Colonic mucosa (tissue), 4 donors: ENCODE results near the gene FARS2. TPM values are rescaled to one million over a fixed set of nuclear protein-coding genes. Genes with fewer than 3 reads are reported as not detected.

Experiments
- DNase-seq: peaks from one replicate; pipeline ENCODE4 v3.0.0-alpha.2; 2020
- H3K27ac ChIP-seq: fragments of 200-600 bp; one replicate; pipeline ENCODE4 v1.8.0; 2021
- H3K27me3 ChIP-seq: fragments of 200-600 bp; one replicate; pipeline ENCODE4 v1.8.0; 2021
- H3K36me3 ChIP-seq: fragments of 200-600 bp; one replicate; pipeline ENCODE4 v1.8.0; 2021
- H3K4me1 ChIP-seq: fragments of 200-600 bp; one replicate; pipeline ENCODE4 v1.8.0; 2021; ENCODE audit warnings: mild to moderate bottlenecking
- H3K4me3 ChIP-seq: fragments of 200-600 bp; one replicate; pipeline ENCODE4 v1.8.0; 2021
- H3K9ac ChIP-seq, 2 donors: one replicate each; pipeline ENCODE4 v1.7.0; 2013; ENCODE audit warnings: control low read depth in 2 of 2, low read depth in 2 of 2, low read length in 2 of 2
- H3K9me3 ChIP-seq: fragments of 200-600 bp; one replicate; pipeline ENCODE4 v1.8.0; 2021
- intact Hi-C: fragments of 100-400 bp; cut with DNase I; formaldehyde crosslinking; loops from one replicate; pipeline ENCODE4 v1.14.1; 2022
- total RNA-seq, 2 donors: library from RNA; stranded (reverse); fragmentation: NEBNext Ultra II Directional in 1 of 2; extraction: Animal tissue kit (Norgen Biotek cat#: 25700) in 1 of 2; gene quantifications; one replicate each; pipeline ENCODE4 v1.2.1, GENCODE V29; 2021
- TF ChIP-seq, protein P1 (sequence below): fragments of 200-600 bp; IDR thresholded peaks from one replicate; pipeline ENCODE4 v1.8.0; 2022; ENCODE audit warnings: antibody characterized with exemption, mild to moderate bottlenecking
- donor health status: healthy.
- donor health status: DM: no; HTN: no; CAD: no.
- donor health status: DM: no; HTN: no; CAD: no.

FARS2 gene
- total RNA-seq, 2 donors from 2014 or later = 14.7 to 23.0 TPM

DNA sequence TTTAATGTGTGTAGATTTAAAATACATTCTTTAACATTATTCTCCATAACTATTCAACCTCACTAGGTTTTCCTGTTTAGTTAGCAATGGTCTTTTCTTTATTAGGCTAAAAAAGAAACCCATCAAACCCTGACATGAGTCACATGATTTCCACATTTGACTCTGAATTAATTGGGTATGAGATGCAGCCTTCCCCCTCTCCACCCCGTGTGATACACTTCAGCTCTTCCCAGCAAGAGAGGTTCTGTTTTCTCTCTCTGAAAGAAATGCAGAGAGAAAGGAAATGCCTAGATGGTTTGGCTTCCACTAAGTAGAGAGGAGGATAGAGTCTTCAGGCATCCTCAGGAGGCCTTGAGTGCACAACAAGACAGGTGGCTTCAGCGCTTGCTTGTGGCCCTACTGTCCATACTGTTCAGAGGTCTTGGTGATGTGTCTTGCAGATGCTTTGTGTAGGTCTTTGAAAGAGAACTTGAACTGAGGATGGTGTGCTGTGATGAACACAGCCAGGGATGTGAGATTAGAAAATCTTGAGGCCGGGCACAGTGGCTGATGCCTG, 17.3 kb downstream of the FARS2 start:
- no peak overlapping the region for H3K27ac ChIP-seq

DNA sequence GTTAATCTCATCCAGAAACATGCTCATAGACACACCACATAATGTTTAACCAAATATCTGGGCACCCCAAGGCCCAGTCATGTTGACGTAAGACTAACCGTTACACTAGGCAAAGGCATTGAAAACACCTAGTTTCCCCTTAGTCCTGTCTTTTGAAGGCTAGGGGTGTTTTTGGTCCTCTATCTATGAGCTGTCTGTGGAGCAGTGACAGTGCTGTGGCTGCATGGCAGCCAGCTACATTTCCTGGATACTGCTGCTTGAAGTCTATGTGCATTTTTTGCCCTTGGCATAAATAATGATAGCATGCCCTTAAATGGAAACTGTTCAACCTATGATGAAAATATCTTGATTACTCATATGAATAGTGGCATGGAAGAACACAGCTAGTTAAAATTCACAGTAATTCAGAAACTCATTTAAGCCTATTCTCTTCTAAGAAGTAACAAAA, 18.6 kb downstream of the FARS2 start:
- Histone ChIP-seq H3K9me3 (no peaks in the 10 kb centered on the region), H3K27me3 (no peaks in the 10 kb centered on the region)
- intact Hi-C loops = no loop called here

More for the DNA sequence above, 17.3 kb downstream of the FARS2 start:
- H3K4me3 ChIP-seq = no peak overlapping the region
- no peaks in the 10 kb centered on the region for H3K4me1 ChIP-seq
- H3K9ac ChIP-seq = no peak overlapping the region
- TF ChIP-seq, protein P1, sequence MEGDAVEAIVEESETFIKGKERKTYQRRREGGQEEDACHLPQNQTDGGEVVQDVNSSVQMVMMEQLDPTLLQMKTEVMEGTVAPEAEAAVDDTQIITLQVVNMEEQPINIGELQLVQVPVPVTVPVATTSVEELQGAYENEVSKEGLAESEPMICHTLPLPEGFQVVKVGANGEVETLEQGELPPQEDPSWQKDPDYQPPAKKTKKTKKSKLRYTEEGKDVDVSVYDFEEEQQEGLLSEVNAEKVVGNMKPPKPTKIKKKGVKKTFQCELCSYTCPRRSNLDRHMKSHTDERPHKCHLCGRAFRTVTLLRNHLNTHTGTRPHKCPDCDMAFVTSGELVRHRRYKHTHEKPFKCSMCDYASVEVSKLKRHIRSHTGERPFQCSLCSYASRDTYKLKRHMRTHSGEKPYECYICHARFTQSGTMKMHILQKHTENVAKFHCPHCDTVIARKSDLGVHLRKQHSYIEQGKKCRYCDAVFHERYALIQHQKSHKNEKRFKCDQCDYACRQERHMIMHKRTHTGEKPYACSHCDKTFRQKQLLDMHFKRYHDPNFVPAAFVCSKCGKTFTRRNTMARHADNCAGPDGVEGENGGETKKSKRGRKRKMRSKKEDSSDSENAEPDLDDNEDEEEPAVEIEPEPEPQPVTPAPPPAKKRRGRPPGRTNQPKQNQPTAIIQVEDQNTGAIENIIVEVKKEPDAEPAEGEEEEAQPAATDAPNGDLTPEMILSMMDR = no peak
- intact Hi-C loops = no loop called here
- H3K9me3 ChIP-seq = no peaks in the 10 kb centered on the region
- no peaks in the 10 kb centered on the region for H3K27me3 ChIP-seq
- DNase-seq = no peak
- no peaks in the 10 kb centered on the region for H3K36me3 ChIP-seq

DNA sequence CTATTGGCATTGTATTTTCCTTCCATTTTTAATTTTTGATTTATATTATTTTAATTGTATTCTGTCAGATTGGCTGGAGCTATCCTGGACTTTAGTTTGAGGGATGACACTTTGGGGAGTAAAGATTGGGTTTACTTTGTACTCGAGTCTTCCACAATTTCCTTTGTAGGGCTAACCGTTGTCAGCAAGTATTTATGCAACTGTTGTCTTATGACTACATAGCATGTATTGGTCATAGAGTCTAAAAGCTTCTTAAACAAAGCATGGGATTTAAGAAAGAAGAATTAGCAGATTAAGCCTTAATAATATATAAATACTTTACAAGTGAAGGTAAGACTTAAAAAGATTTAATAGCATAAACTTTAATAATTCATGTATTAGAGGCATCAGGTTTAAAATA, 19.6 kb downstream of the FARS2 start:
- no peak overlapping the region for H3K9ac ChIP-seq
- H3K4me3 ChIP-seq = no peak overlapping the region
- DNase-seq = no peak
- intact Hi-C loops = no loop called here
- H3K27me3 ChIP-seq = no peaks in the 10 kb centered on the region
- no peak overlapping the region for H3K27ac ChIP-seq
- TF ChIP-seq, protein P1 = no peak
- H3K4me1 ChIP-seq = no peaks in the 10 kb centered on the region
- no peaks in the 10 kb centered on the region for H3K9me3 ChIP-seq
- H3K36me3 ChIP-seq = no peaks in the 10 kb centered on the region

More for the DNA sequence above, 18.6 kb downstream of the FARS2 start:
- DNase-seq = no peak
- Histone ChIP-seq H3K4me3 (no peak overlapping the region), H3K4me1 (no peaks in the 10 kb centered on the region), H3K27ac (no peak overlapping the region), H3K36me3 (no peaks in the 10 kb centered on the region), H3K9ac (no peak overlapping the region)
- TF ChIP-seq, protein P1 = no peak

DNA sequence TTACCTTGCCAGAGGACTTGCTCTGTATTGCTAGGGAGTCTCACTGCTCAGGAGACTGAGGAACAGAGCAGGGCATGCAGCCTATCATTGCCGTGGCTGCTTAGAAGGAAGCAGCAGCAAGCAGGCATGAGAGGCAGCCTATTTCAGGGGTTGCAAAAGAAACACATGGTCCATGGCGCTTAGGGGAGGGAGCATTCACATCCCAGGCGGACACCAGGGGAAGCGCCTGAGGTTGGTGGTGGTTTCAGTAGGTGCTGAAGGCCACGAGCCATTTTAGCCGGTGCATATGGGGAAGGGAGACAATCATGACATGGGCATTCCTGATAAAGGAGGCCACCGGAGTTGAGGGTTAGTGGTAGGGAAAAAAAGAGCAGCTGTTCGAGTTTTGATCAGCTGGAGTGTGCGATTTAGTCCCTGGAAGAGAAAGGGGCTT, 20.9 kb downstream of the FARS2 start:
- no peak overlapping the region for H3K9ac ChIP-seq
- H3K4me1 ChIP-seq = no peaks in the 10 kb centered on the region
- H3K4me3 ChIP-seq = no peak overlapping the region
- no peak overlapping the region for H3K27ac ChIP-seq
- intact Hi-C loops = no loop called here
- TF ChIP-seq, protein P1 = no peak
- H3K36me3 ChIP-seq = no peaks in the 10 kb centered on the region
- H3K27me3 ChIP-seq = no peaks in the 10 kb centered on the region
- H3K9me3 ChIP-seq = no peaks in the 10 kb centered on the region
- DNase-seq = no peak

DNA sequence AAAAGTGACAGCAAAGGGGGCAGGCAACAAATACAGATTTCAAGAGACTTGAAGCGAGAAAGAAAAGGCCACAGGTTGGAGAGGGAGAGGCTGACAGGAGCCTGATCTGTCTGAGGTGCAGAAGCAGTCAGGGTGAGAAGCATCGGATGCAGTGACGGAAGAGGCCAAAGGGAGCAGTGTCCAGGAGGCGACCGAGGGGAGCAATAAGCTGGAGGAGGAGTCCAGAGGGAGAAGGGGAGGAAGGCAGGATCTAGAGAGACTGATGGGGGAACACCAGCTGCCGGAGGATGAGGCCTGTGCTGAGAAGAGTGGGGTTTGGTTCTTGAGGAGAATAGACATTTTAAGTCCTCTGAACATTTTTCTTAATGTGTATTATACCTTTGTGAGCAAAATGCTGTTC, 23.8 kb downstream of the FARS2 start:
- intact Hi-C loops = no loop called here
- TF ChIP-seq, protein P1 = no peak
- H3K27ac ChIP-seq = no peak overlapping the region

More for the DNA sequence above, 23.8 kb downstream of the FARS2 start:
- H3K4me3 ChIP-seq = no peak overlapping the region
- no peaks in the 10 kb centered on the region for H3K36me3 ChIP-seq
- H3K27me3 ChIP-seq = no peaks in the 10 kb centered on the region
- H3K4me1 ChIP-seq = no peaks in the 10 kb centered on the region
- no peaks in the 10 kb centered on the region for H3K9me3 ChIP-seq
- no peak for DNase-seq
- H3K9ac ChIP-seq = no peak overlapping the region
